ENCODE results near the gene SCGB1D4. TPM values are rescaled to one million over a fixed set of nuclear protein-coding genes. Genes with fewer than 3 reads are reported as not detected.
"Not testable (repeated sequence)": the region's sequence is repeated elsewhere in the genome, so short reads cannot be mapped to it uniquely, and the experiment has no call there.

SCGB1D4 gene
- total RNA-seq, 6 experiments from 2014 or later, result not detected

- no peaks in the 10 kb centered on the region for H3K4me1 Mint-ChIP-seq (ENCODE audit: low read depth)
- no peaks in the 10 kb centered on the region for H3K36me3 Mint-ChIP-seq (ENCODE audit: low read depth)
- no peak for DNase-seq
- H3K9me3 Mint-ChIP-seq, result no peaks in the 10 kb centered on the region
- H3K4me3 Mint-ChIP-seq, result peak overlapping the region; percentile 81; the same call in 1 of the 2 replicates
- no peak for TF ChIP-seq CTCF (IDR thresholded peaks at IDR 0.05)
- H3K27ac Mint-ChIP-seq, result no peak overlapping the region
- peaks cover 63% of the 10 kb centered on the region for H3K27me3 Mint-ChIP-seq (ENCODE audit: insufficient read depth)
Observed at GRCh38 chr11:62338218-62338617, 39.3 kb upstream of the SCGB1D4 start.

GRCh38 chr11:62337303-62338181 is 38.7 kb upstream of the SCGB1D4 start, which contains the start of gene ASRGL1:
ASRGL1 (plus strand) TSS chr11:62337448; CDS start chr11:62337978, 530 bp downstream.
- H3K27me3 Mint-ChIP-seq (ENCODE audit: insufficient read depth), result peaks cover 67% of the 10 kb centered on the region
- no peak for TF ChIP-seq CTCF (IDR thresholded peaks at IDR 0.05)
- H3K4me3 Mint-ChIP-seq, result peak within 1 kb of the TSS; percentile 81
- H3K9me3 Mint-ChIP-seq, result no peaks in the 10 kb centered on the region
- H3K36me3 Mint-ChIP-seq (ENCODE audit: low read depth), result no peaks in the 10 kb centered on the region
- DNase-seq, result peak; percentile 2
- no peak within 1 kb of the TSS for H3K27ac Mint-ChIP-seq
- no peaks in the 10 kb centered on the region for H3K4me1 Mint-ChIP-seq (ENCODE audit: low read depth)

GRCh38 chr11:62336949-62337302 is 38.1 kb upstream of the SCGB1D4 start:
- Mint-ChIP-seq H3K27me3 (ENCODE audit: insufficient read depth) (peaks cover 65% of the 10 kb centered on the region), H3K4me3 (peak overlapping the region; percentile 81)
- H3K36me3 Mint-ChIP-seq (ENCODE audit: low read depth); H3K27ac Mint-ChIP-seq; DNase-seq; H3K4me1 Mint-ChIP-seq (ENCODE audit: low read depth); H3K9me3 Mint-ChIP-seq: not testable (repeated sequence)

- no peaks in the 10 kb centered on the region for H3K4me1 Mint-ChIP-seq (ENCODE audit: low read depth)
Observed at GRCh38 chr11:62333768-62334167, 34.9 kb upstream of the SCGB1D4 start.

GRCh38 chr11:62331264-62331663 is 32.4 kb upstream of the SCGB1D4 start:
- not testable (repeated sequence) for H3K27ac Mint-ChIP-seq; H3K4me1 Mint-ChIP-seq (ENCODE audit: low read depth); DNase-seq; H3K36me3 Mint-ChIP-seq (ENCODE audit: low read depth); H3K9me3 Mint-ChIP-seq; H3K4me3 Mint-ChIP-seq
- peaks cover 51% of the 10 kb centered on the region for H3K27me3 Mint-ChIP-seq (ENCODE audit: insufficient read depth)

More at GRCh38 chr11:62333768-62334167, 34.9 kb upstream of the SCGB1D4 start:
- TF ChIP-seq CTCF (IDR thresholded peaks at IDR 0.05), result no peak
- H3K27me3 Mint-ChIP-seq (ENCODE audit: insufficient read depth), result peaks cover 56% of the 10 kb centered on the region
- H3K9me3 Mint-ChIP-seq, result no peaks in the 10 kb centered on the region
- no peak for DNase-seq
- H3K27ac Mint-ChIP-seq, result no peak overlapping the region
- H3K4me3 Mint-ChIP-seq, result no peak overlapping the region
- H3K36me3 Mint-ChIP-seq (ENCODE audit: low read depth), result no peaks in the 10 kb centered on the region

- not testable (repeated sequence) for H3K4me3 Mint-ChIP-seq; H3K9me3 Mint-ChIP-seq; H3K27ac Mint-ChIP-seq; DNase-seq; H3K4me1 Mint-ChIP-seq (ENCODE audit: low read depth); H3K36me3 Mint-ChIP-seq (ENCODE audit: low read depth)
- peaks cover 37% of the 10 kb centered on the region for H3K27me3 Mint-ChIP-seq (ENCODE audit: insufficient read depth)
Observed at GRCh38 chr11:62327541-62327940, 28.7 kb upstream of the SCGB1D4 start.

- not testable (repeated sequence) for H3K36me3 Mint-ChIP-seq (ENCODE audit: low read depth); H3K4me3 Mint-ChIP-seq; DNase-seq; H3K27ac Mint-ChIP-seq; H3K9me3 Mint-ChIP-seq; H3K4me1 Mint-ChIP-seq (ENCODE audit: low read depth)
- peaks cover 35% of the 10 kb centered on the region for H3K27me3 Mint-ChIP-seq (ENCODE audit: insufficient read depth)
Observed at GRCh38 chr11:62326719-62327118, 27.8 kb upstream of the SCGB1D4 start.

GRCh38 chr11:62325781-62326180 is 26.9 kb upstream of the SCGB1D4 start:
- H3K9me3 Mint-ChIP-seq; H3K36me3 Mint-ChIP-seq (ENCODE audit: low read depth); H3K4me1 Mint-ChIP-seq (ENCODE audit: low read depth); H3K27ac Mint-ChIP-seq; DNase-seq; H3K4me3 Mint-ChIP-seq: not testable (repeated sequence)
- H3K27me3 Mint-ChIP-seq (ENCODE audit: insufficient read depth), result peaks cover 32% of the 10 kb centered on the region
